Stomach (tissue), 4 donors: ENCODE results near the gene PMS2.

Source experiments
- CTCF ChIP-seq, 7 experiments: fragments of 450-650 bp in 4 of 7; fragments of 200-600 bp in 3 of 7; sonication (generic) in 3 of 7; IDR thresholded peaks; one replicate each; pipeline ENCODE4 v1.5.1; 2016 to 2019; ENCODE audit warnings: antibody characterized with exemption in 7 of 7, control low read depth in 2 of 7, mild to moderate bottlenecking in 1 of 7
- EP300 ChIP-seq: sonication (generic); formaldehyde crosslinking; IDR thresholded peaks from one replicate; pipeline ENCODE4 v1.6.1; 2017; ENCODE audit warnings: antibody characterized with exemption
- POLR2AphosphoS5 ChIP-seq, 3 donors: sonication (generic); formaldehyde crosslinking; IDR thresholded peaks; one replicate each; pipeline ENCODE4 v1.6.1; 2016; ENCODE audit warnings: antibody characterized with exemption in 3 of 3

GRCh38 chr7:6020371-6021286 lies 11.8 kb upstream of the PMS2 start:
- TF ChIP-seq POLR2AphosphoS5 (IDR thresholded peaks at IDR 0.05): no peak
- TF ChIP-seq CTCF (IDR thresholded peaks at IDR 0.05): no peak
- no peak for TF ChIP-seq EP300
